Gastrocnemius medialis (tissue), 4 donors: ENCODE measurements around the gene ZNF330.

Source experiments
- POLR2A ChIP-seq, 2 donors: fragments of 450-650 bp; IDR thresholded peaks; one replicate each; pipeline ENCODE4 v1.6.1; 2017; ENCODE audit warnings: antibody characterized with exemption in 2 of 2, mild to moderate bottlenecking in 2 of 2, moderate library complexity in 2 of 2
- TF ChIP-seq, protein P1 (sequence below), 5 experiments: fragments of 450-650 bp in 3 of 5; fragments of 200-600 bp in 2 of 5; sonication (generic) in 2 of 5; IDR thresholded peaks in 4 of 5; conservative IDR thresholded peaks in 1 of 5; 1 replicate in 4 of 5; 2 replicates in 1 of 5; pipeline ENCODE4 v1.5.1; 2016 to 2019; ENCODE audit warnings: antibody characterized with exemption in 5 of 5, mild to moderate bottlenecking in 3 of 5, moderate library complexity in 3 of 5

GRCh38 chr4:141248486-141248885 is 27.8 kb downstream of the ZNF330 start:
- TF ChIP-seq, protein P1, sequence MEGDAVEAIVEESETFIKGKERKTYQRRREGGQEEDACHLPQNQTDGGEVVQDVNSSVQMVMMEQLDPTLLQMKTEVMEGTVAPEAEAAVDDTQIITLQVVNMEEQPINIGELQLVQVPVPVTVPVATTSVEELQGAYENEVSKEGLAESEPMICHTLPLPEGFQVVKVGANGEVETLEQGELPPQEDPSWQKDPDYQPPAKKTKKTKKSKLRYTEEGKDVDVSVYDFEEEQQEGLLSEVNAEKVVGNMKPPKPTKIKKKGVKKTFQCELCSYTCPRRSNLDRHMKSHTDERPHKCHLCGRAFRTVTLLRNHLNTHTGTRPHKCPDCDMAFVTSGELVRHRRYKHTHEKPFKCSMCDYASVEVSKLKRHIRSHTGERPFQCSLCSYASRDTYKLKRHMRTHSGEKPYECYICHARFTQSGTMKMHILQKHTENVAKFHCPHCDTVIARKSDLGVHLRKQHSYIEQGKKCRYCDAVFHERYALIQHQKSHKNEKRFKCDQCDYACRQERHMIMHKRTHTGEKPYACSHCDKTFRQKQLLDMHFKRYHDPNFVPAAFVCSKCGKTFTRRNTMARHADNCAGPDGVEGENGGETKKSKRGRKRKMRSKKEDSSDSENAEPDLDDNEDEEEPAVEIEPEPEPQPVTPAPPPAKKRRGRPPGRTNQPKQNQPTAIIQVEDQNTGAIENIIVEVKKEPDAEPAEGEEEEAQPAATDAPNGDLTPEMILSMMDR (IDR thresholded peaks at IDR 0.05 in 4 of 5, conservative IDR thresholded peaks at IDR 0.05 in 1 of 5): no peak
- no peak for TF ChIP-seq POLR2A (IDR thresholded peaks at IDR 0.05)
